GM12864 (cell line): ENCODE data around the gene RNF130.
A peak's percentile ranks its signal among the peaks of the same experiment; 100 is the strongest.
"Not testable (repeated sequence)": the region's sequence is repeated elsewhere in the genome, so short reads cannot be mapped to it uniquely, and the experiment has no call there.

Experiments used
- DNase-seq: peaks from one replicate; pipeline ENCODE4 v3.0.0-alpha.2; 2011; ENCODE audit warnings: low read depth
- H3K4me3 ChIP-seq: 2 replicates; pipeline ENCODE4 v1.5.1; 2011; ENCODE audit warnings: mild to moderate bottlenecking, low read depth, low read length, control low read depth
- CTCF ChIP-seq: IDR thresholded peaks from 2 replicates; pipeline ENCODE4 v1.5.1; 2011; ENCODE audit warnings: low read depth, mild to moderate bottlenecking, moderate library complexity, low read length, control low read depth, inconsistent platforms; ENCODE audit errors: missing control alignments

Gene RNF130

GRCh38 chr5:180090769-180091546 lies 19.4 kb upstream of the RNF130 start:
- no peak for DNase-seq
- no peak overlapping the region for H3K4me3 ChIP-seq
- TF ChIP-seq CTCF: no peak

- no peak overlapping the region for H3K4me3 ChIP-seq
- no peak for DNase-seq
- peak; percentile 65 for TF ChIP-seq CTCF
Measured at GRCh38 chr5:180090098-180090768, 18.7 kb upstream of the RNF130 start.

- H3K4me3 ChIP-seq, DNase-seq: not testable (repeated sequence)
Measured at GRCh38 chr5:180089628-180090027, 18.1 kb upstream of the RNF130 start.

- no peak overlapping the region for H3K4me3 ChIP-seq
- no peak for TF ChIP-seq CTCF
- DNase-seq: no peak
Measured at GRCh38 chr5:180088561-180088960, 17.0 kb upstream of the RNF130 start.

- no peak for TF ChIP-seq CTCF
- H3K4me3 ChIP-seq: no peak overlapping the region
- no peak for DNase-seq
Measured at GRCh38 chr5:180086816-180087399, 15.3 kb upstream of the RNF130 start.

- no peak for DNase-seq
- no peak for TF ChIP-seq CTCF
- H3K4me3 ChIP-seq: no peak overlapping the region
Measured at GRCh38 chr5:180085837-180086236, 14.3 kb upstream of the RNF130 start.
